K562 (cell line): ENCODE measurements around the gene ARHGEF1. TPM values are rescaled to one million over a fixed set of nuclear protein-coding genes. Genes with fewer than 3 reads are reported as not detected.
A peak's percentile ranks its signal among the peaks of the same experiment; 100 is the strongest.

Experiments used
- ATAC-seq: fragments of 200-7000 bp; cut with Tn5 transposase; 3 replicates; pipeline ENCODE4 v1.9.1; 2020; ENCODE audit warnings: moderate library complexity
- BruUV-seq: library from RNA; stranded (reverse); fragments of 400-500 nt; replicated peaks from 2 replicates; lab custom pipeline; 2021; lab: Mats Ljungman, UMichigan
- CTCF ChIA-PET: fragments of 300-600 bp; formaldehyde crosslinking; extraction: SDS; loops from one replicate; lab custom pipeline; 2021; ENCODE audit warnings: low intra/inter-chr PET ratio; lab: Yijun Ruan, JAX
- POLR2A ChIA-PET: fragments of 300-600, 350-650 bp; sonication (Branson Sonifier 250); formaldehyde crosslinking; extraction: SDS; loops from one replicate; lab custom pipeline; 2021; ENCODE audit warnings: antibody characterized with exemption, inconsistent platforms; lab: Yijun Ruan, JAX
- DNase-seq, 4 experiments: peaks; one replicate each; pipeline versions ENCODE4 v3.0.0 to v3.0.0-alpha.2; 2011 to 2018; ENCODE audit warnings: low spot score in 3 of 4, mixed read lengths in 3 of 4; ENCODE audit errors: extremely low read depth in 1 of 4
- FAIRE-seq: peaks from 2 replicates; lab custom pipeline; 2011; peaks lifted over from hg19 to GRCh38; lab: Jason Lieb, UNC
- H2AFZ ChIP-seq: 2 replicates; pipeline ENCODE4 v1.6.0; 2011; ENCODE audit warnings: low read depth, low read length, control low read depth, inconsistent platforms
- H3K27ac ChIP-seq: fragments of 200-600 bp; 3 replicates; pipeline ENCODE4 v1.8.0; 2011; ENCODE audit warnings: low read depth, mild to moderate bottlenecking, control low read depth, inconsistent platforms, low read length, moderate library complexity, mixed read lengths; ENCODE audit errors: extremely low read depth
- H3K27me3 ChIP-seq, 2 experiments: fragments of 300-600 bp in 1 of 2; 2 replicates in 1 of 2; 3 replicates in 1 of 2; pipeline versions ENCODE4 v1.6.0 to v1.8.0; 2011; ENCODE audit warnings: inconsistent platforms in 2 of 2, low read length in 2 of 2, mild to moderate bottlenecking in 1 of 2, mixed read lengths in 1 of 2, moderate library complexity in 1 of 2; ENCODE audit not compliant: control insufficient read depth in 2 of 2, insufficient read depth in 2 of 2
- H3K36me3 ChIP-seq: fragments of 300-600 bp; 3 replicates; pipeline ENCODE4 v1.8.0; 2011; ENCODE audit warnings: mild to moderate bottlenecking, low read length, inconsistent platforms; ENCODE audit not compliant: control insufficient read depth, insufficient read depth
- H3K4me1 ChIP-seq, 2 experiments: fragments of 200-600 bp in 1 of 2; replicated peaks in 1 of 2; 2 replicates in 1 of 2; 3 replicates in 1 of 2; pipeline versions ENCODE4 v1.5.1 to v1.8.0; 2011; ENCODE audit warnings: inconsistent platforms in 2 of 2, low read length in 2 of 2, mild to moderate bottlenecking in 1 of 2, mixed read lengths in 1 of 2, moderate library complexity in 1 of 2; ENCODE audit not compliant: control insufficient read depth in 2 of 2, insufficient read depth in 2 of 2
- H3K4me2 ChIP-seq: 2 replicates; pipeline ENCODE4 v1.6.1; 2011; ENCODE audit warnings: low read length, control low read depth, inconsistent platforms, mixed read lengths; ENCODE audit not compliant: insufficient read depth
- H3K4me3 ChIP-seq: fragments of 200-600 bp; sonication (generic), shearing (Covaris generic); 2 replicates; pipeline ENCODE4 v1.5.1; 2016; ENCODE audit warnings: control low read depth, inconsistent platforms
- H3K79me2 ChIP-seq: fragments of 200-600 bp; 3 replicates; pipeline ENCODE4 v1.8.0; 2011; ENCODE audit warnings: low read length, inconsistent platforms; ENCODE audit not compliant: control insufficient read depth, insufficient read depth
- H3K9ac ChIP-seq, 2 experiments: 2 replicates each; pipeline versions ENCODE4 v1.6.0 to v1.6.1; 2011; ENCODE audit warnings: low read depth in 2 of 2, low read length in 2 of 2, control low read depth in 1 of 2, inconsistent platforms in 1 of 2, mild to moderate bottlenecking in 1 of 2, mixed read lengths in 1 of 2; ENCODE audit not compliant: insufficient read depth in 1 of 2
- H3K9me1 ChIP-seq: one replicate; pipeline ENCODE4 v1.6.0; 2011; ENCODE audit warnings: inconsistent platforms, mild to moderate bottlenecking, low read length, moderate library complexity; ENCODE audit not compliant: control insufficient read depth, insufficient read depth
- H3K9me3 ChIP-seq: replicated peaks from 2 replicates; pipeline ENCODE4 v1.5.1; 2011; ENCODE audit warnings: low read depth, low read length, inconsistent platforms; ENCODE audit not compliant: control insufficient read depth, insufficient read depth
- H4K20me1 ChIP-seq: replicated peaks from 2 replicates; pipeline ENCODE4 v1.6.1; 2011; ENCODE audit warnings: low read length, inconsistent platforms, mixed read lengths; ENCODE audit not compliant: control insufficient read depth, insufficient read depth
- CREM ChIP-seq: IDR thresholded peaks from 2 replicates; pipeline ENCODE4 v1.6.1; 2014; ENCODE audit warnings: antibody characterized with exemption, low read depth
- EZH2 ChIP-seq: IDR thresholded peaks from 2 replicates; pipeline ENCODE4 v1.6.1; 2012; ENCODE audit warnings: low read depth, mild to moderate bottlenecking, inconsistent platforms, low read length, borderline replicate concordance
- FOXM1 ChIP-seq, 2 experiments: fragments of 450-650 bp in 1 of 2; sonication (generic) in 1 of 2; formaldehyde crosslinking in 1 of 2; IDR thresholded peaks; 2 replicates each; pipeline versions ENCODE4 v1.6.1 to v1.9.0; 2017 to 2022; ENCODE audit warnings: low read depth in 2 of 2, mild to moderate bottlenecking in 2 of 2, missing genetic modification reagents in 1 of 2, moderate library complexity in 1 of 2
- HMG20B ChIP-seq: fragments of 250-450 bp; sonication (Bioruptor Pico); IDR thresholded peaks from 2 replicates; pipeline ENCODE4 v1.5.0; 2021; ENCODE audit warnings: mild to moderate bottlenecking
- KDM5B ChIP-seq: fragments of 200-600 bp; sonication (generic); IDR thresholded peaks from 2 replicates; pipeline ENCODE4 v1.6.1; 2012; ENCODE audit warnings: low read depth, mild to moderate bottlenecking, moderate library complexity, low read length, control low read depth, inconsistent platforms; ENCODE audit not compliant: insufficient replicate concordance
- MED1 ChIP-seq: sonication (generic); formaldehyde crosslinking; IDR thresholded peaks from 2 replicates; pipeline ENCODE4 v1.8.1; 2023; ENCODE audit warnings: missing genetic modification reagents, borderline replicate concordance
- RB1 ChIP-seq: fragments of 450-650 bp; IDR thresholded peaks from 2 replicates; pipeline ENCODE4 v1.6.1; 2017; ENCODE audit warnings: low read depth, mild to moderate bottlenecking
- SAP30 ChIP-seq: fragments of 200-600 bp; sonication (generic); IDR thresholded peaks from 2 replicates; pipeline ENCODE4 v1.6.1; 2012; ENCODE audit warnings: borderline replicate concordance, low read depth, mild to moderate bottlenecking, moderate library complexity, low read length, control low read depth, inconsistent platforms; ENCODE audit not compliant: insufficient read depth, poor library complexity, severe bottlenecking
- ZBTB49 ChIP-seq: sonication (generic); formaldehyde crosslinking; IDR thresholded peaks from 2 replicates; pipeline ENCODE4 v1.8.0; 2022; ENCODE audit warnings: missing genetic modification reagents, mild to moderate bottlenecking, borderline replicate concordance
- ZFP30 ChIP-seq: fragments of 250-450 bp; sonication (Bioruptor Pico); IDR thresholded peaks from 2 replicates; pipeline ENCODE4 v1.8.0; 2022; ENCODE audit warnings: moderate library complexity, mild to moderate bottlenecking, inconsistent platforms, borderline replicate concordance
- ZFP36 ChIP-seq: fragments of 150-350 bp; IDR thresholded peaks from 2 replicates; pipeline ENCODE4 v1.6.1; 2018; ENCODE audit warnings: low read length, low read depth; ENCODE audit not compliant: partially characterized antibody
- ZNF124 ChIP-seq: sonication (generic); formaldehyde crosslinking; IDR thresholded peaks from 2 replicates; pipeline ENCODE4 v1.8.1; 2022; ENCODE audit warnings: missing genetic modification reagents
- ZNF79 ChIP-seq: fragments of 250-450 bp; sonication (Bioruptor Pico); IDR thresholded peaks from 2 replicates; pipeline ENCODE4 v1.4.0; 2020; ENCODE audit warnings: low read depth, mild to moderate bottlenecking, moderate library complexity
- WGBS: fragments of 100-300 bp; shearing (Covaris generic); methylation state at CpG from one replicate; pipeline ENCODE4 v1.1.6; 2016; ENCODE audit warnings: low coverage, mixed read lengths; ENCODE audit not compliant: insufficient coverage; ENCODE audit errors: missing lambda C conversion rate; 5-methylcytosine and 5-hydroxymethylcytosine counted together
- in situ Hi-C: fragments of 300-500 bp; cut with MboI; formaldehyde crosslinking; loops from 4 replicates; pipeline ENCODE4 v1.15.0; 2018; ENCODE audit warnings: inconsistent platforms, mixed read lengths
- intact Hi-C: fragments of 100-400 bp; cut with micrococcal nuclease; formaldehyde crosslinking; loops from 2 replicates; pipeline ENCODE4 v1.14.2; 2022
- polyA plus RNA-seq, 8 experiments: library from polyadenylated mRNA; depleted of rRNA in 4 of 8; stranded (reverse) in 5 of 8; unstranded in 3 of 8; fragments of >200 nt; fragmentation: Nextera tagmentation in 2 of 8; fragmentation: Illumina TruSeq in 1 of 8; extraction: Ambion mirVana in 2 of 8; extraction: Trizol in 1 of 8; gene quantifications; 2 replicates each; pipeline versions ENCODE4 v1.2.1 to v1.2.3, GENCODE V29; 2011 to 2014; ENCODE audit warnings: inconsistent platforms in 1 of 8, missing spikeins in 1 of 8
- total RNA-seq, 7 experiments: library from RNA; depleted of rRNA in 6 of 7; stranded (reverse); fragments of >200 nt in 6 of 7; fragmentation: Illumina TruSeq in 2 of 7; extraction: Trizol in 2 of 7; gene quantifications; 2 replicates each; pipeline versions ENCODE4 v1.2.1 to v1.2.3, GENCODE V29; 2011 to 2021; ENCODE audit warnings: low replicate concordance in 1 of 7
- TF ChIP-seq, protein P1 (sequence below): sonication (generic); formaldehyde crosslinking; IDR thresholded peaks from 2 replicates; pipeline ENCODE4 v1.8.0; 2022; ENCODE audit warnings: mild to moderate bottlenecking, missing genetic modification reagents

ARHGEF1 gene
- total and polyA plus RNA-seq, 9 of the 15 experiments (the other 6 are each of a cell fraction or from before 2014, with no cell fraction given), result 1.9 to 149 (median 29.8) TPM

DNA sequence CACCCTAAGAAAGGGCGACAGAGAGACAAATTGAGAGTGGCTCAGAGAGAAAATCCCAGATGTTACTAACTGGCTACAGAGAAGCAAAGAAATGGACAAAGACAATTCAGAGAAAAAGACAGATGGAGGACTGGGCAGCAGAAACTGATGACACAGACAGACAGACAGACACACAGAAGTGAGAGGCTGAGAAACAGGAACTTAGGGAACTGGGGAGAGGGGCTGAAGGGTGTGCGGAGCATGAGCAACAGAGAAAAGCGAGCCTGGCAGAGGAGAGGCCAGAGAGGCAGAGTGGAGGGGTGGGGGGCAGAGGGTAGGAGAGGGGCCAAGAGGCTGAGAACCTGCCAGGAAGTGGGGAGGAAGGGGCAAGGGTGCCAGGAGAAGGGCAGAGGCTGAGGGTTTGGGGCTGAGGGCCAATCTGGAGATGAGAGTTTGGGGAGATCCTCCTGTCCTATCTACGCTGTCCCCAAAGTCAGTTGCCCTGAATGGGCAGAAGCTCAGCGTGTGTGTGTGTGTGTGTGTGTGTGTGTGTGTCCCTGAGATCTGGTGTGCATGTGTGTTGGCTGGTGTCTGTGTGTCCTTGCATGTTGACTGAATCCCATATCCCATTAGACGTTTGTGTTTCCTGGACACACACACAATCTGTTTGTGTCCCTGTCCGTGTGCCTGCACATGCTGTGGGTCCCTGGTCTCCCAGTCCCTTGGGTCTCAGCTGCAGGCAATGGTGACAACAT lies 50.9 kb downstream of the ARHGEF1 start:
- in situ Hi-C loops, result no loop called here
- Histone ChIP-seq H3K79me2 (peaks cover 6% of the 10 kb centered on the region; the same call in 2 of the 3 replicates), H3K4me1 (peaks cover 35 to 76% of the 10 kb centered on the region in 2 experiments), H3K4me2 (no peak overlapping the region), H3K9me1 (no peaks in the 10 kb centered on the region), H4K20me1 (0 out of 2 replicates have a peak, but pooled peaks cover 3% of the 10 kb centered on the region), H3K36me3 (no peaks in the 10 kb centered on the region), H3K4me3 (no peak overlapping the region), H2AFZ (no peak overlapping the region), H3K27ac (no peak overlapping the region; the same call in 2 of the 3 replicates), H3K27me3 (no peaks in the 10 kb centered on the region), H3K9me3 (no peaks in the 10 kb centered on the region), H3K9ac (peak overlapping the region in 1 of 2 experiments; percentile 75; a peak in 2 of 4 replicates)
- intact Hi-C loops, result loop anchor here (1.0 kb wide), 1 partner anchor 61 kb away; no protein-coding TSS in a partner anchor
- CTCF ChIA-PET, result no interaction called here
- FAIRE-seq (no peak), DNase-seq (no peak), ATAC-seq (no peak)
- POLR2A ChIA-PET, result interaction anchor here (1.0 kb wide), 2 partner anchors 74 to 107 kb away, joined by 3 read pairs; partner anchors contain the start of gene RPS19
- 25% methylated on average over 6 of the region's 7 CpGs for WGBS
- BruUV-seq, result no TSS peak
- TF ChIP-seq CREM, result no peak
- TF ChIP-seq ZNF79 (CRISPR knock-in tag), result no peak
- TF ChIP-seq EZH2, result no peak
- TF ChIP-seq ZFP30, result no peak
- no peak for TF ChIP-seq SAP30
- TF ChIP-seq ZNF124, result no peak
- TF ChIP-seq KDM5B, result no peak
- TF ChIP-seq ZBTB49, result no peak
- no peak for TF ChIP-seq FOXM1 (IDR thresholded peaks at IDR 0.05; ENCODE audit: low read depth)
- TF ChIP-seq FOXM1 (CRISPR knock-in tag; IDR thresholded peaks at IDR 0.05; ENCODE audit: low read depth), result no peak
- TF ChIP-seq ZFP36, result no peak
- no peak for TF ChIP-seq HMG20B (CRISPR knock-in tag)
- TF ChIP-seq RB1, result no peak
- TF ChIP-seq, protein P1, sequence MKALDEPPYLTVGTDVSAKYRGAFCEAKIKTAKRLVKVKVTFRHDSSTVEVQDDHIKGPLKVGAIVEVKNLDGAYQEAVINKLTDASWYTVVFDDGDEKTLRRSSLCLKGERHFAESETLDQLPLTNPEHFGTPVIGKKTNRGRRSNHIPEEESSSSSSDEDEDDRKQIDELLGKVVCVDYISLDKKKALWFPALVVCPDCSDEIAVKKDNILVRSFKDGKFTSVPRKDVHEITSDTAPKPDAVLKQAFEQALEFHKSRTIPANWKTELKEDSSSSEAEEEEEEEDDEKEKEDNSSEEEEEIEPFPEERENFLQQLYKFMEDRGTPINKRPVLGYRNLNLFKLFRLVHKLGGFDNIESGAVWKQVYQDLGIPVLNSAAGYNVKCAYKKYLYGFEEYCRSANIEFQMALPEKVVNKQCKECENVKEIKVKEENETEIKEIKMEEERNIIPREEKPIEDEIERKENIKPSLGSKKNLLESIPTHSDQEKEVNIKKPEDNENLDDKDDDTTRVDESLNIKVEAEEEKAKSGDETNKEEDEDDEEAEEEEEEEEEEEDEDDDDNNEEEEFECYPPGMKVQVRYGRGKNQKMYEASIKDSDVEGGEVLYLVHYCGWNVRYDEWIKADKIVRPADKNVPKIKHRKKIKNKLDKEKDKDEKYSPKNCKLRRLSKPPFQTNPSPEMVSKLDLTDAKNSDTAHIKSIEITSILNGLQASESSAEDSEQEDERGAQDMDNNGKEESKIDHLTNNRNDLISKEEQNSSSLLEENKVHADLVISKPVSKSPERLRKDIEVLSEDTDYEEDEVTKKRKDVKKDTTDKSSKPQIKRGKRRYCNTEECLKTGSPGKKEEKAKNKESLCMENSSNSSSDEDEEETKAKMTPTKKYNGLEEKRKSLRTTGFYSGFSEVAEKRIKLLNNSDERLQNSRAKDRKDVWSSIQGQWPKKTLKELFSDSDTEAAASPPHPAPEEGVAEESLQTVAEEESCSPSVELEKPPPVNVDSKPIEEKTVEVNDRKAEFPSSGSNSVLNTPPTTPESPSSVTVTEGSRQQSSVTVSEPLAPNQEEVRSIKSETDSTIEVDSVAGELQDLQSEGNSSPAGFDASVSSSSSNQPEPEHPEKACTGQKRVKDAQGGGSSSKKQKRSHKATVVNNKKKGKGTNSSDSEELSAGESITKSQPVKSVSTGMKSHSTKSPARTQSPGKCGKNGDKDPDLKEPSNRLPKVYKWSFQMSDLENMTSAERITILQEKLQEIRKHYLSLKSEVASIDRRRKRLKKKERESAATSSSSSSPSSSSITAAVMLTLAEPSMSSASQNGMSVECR, result no peak
- TF ChIP-seq MED1 (CRISPR knock-in tag), result no peak
